B cell (primary cell): Measurements from ENCODE around the gene CD52. TPM values are rescaled to one million over a fixed set of nuclear protein-coding genes. Genes with fewer than 3 reads are reported as not detected.
A peak's percentile ranks its signal among the peaks of the same experiment; 100 is the strongest.

Experiments
- ATAC-seq: fragments of 200-7000 bp; cut with Tn5 transposase; one replicate; pipeline ENCODE4 v1.10.0; 2021; ENCODE audit warnings: low read depth, mild to moderate bottlenecking, moderate number of reproducible peaks, moderate library complexity
- CTCF ChIA-PET: fragments of 350-600 bp; sonication (Branson Sonifier 250); formaldehyde crosslinking; loops from one replicate; lab custom pipeline; 2021; ENCODE audit warnings: antibody characterized with exemption, inconsistent platforms; lab: Charles Lee
- POLR2A ChIA-PET: fragments of 350-600 bp; sonication (Branson Sonifier 250); formaldehyde crosslinking; loops from one replicate; lab custom pipeline; 2021; ENCODE audit warnings: antibody characterized with exemption; lab: Charles Lee
- DNase-seq: peaks from one replicate; pipeline ENCODE4 v3.0.0; 2013
- H2AFZ ChIP-seq: 2 replicates; pipeline ENCODE4 v1.6.1; 2012; ENCODE audit warnings: mild to moderate bottlenecking, low read depth, low read length; ENCODE audit not compliant: insufficient read depth, poor library complexity, severe bottlenecking
- H3K27ac ChIP-seq, 2 donors: 1 replicate in 1 of 2; 2 replicates in 1 of 2; pipeline ENCODE4 v1.5.1; 2012 to 2013; ENCODE audit warnings: low read length in 2 of 2, mild to moderate bottlenecking in 2 of 2, moderate library complexity in 1 of 2
- H3K27me3 ChIP-seq, 4 experiments: fragments of 200-600 bp in 1 of 4; sonication (generic) in 1 of 4; replicated peaks in 1 of 4; 1 replicate in 2 of 4; 2 replicates in 2 of 4; pipeline versions ENCODE4 v1.6.1 to v1.7.0; 2013 to 2016; ENCODE audit warnings: low read length in 3 of 4, mild to moderate bottlenecking in 2 of 4, mixed read lengths in 1 of 4, moderate library complexity in 1 of 4; ENCODE audit not compliant: insufficient read depth in 4 of 4, control insufficient read depth in 3 of 4; ENCODE audit errors: control extremely low read depth in 1 of 4
- H3K36me3 ChIP-seq, 2 experiments: replicated peaks in 1 of 2; 1 replicate in 1 of 2; 2 replicates in 1 of 2; pipeline versions ENCODE4 v1.6.1 to v1.7.1; 2013; ENCODE audit warnings: low read length in 1 of 2; ENCODE audit not compliant: insufficient read depth in 2 of 2, control insufficient read depth in 1 of 2; ENCODE audit errors: control extremely low read depth in 1 of 2, extremely low read depth in 1 of 2
- H3K4me1 ChIP-seq, 2 donors: fragments of 200-600 bp in 1 of 2; sonication (generic) in 1 of 2; 1 replicate in 1 of 2; 2 replicates in 1 of 2; pipeline versions ENCODE4 v1.5.1 to v1.6.1; 2013 to 2017; ENCODE audit warnings: low read length in 2 of 2; ENCODE audit not compliant: control insufficient read depth in 2 of 2, insufficient read depth in 2 of 2
- H3K4me2 ChIP-seq: replicated peaks from 2 replicates; pipeline ENCODE3; 2012; ENCODE audit warnings: mild to moderate bottlenecking, low read depth, low read length; ENCODE audit not compliant: poor library complexity, severe bottlenecking
- H3K4me3 ChIP-seq, 5 experiments: fragments of 200-600 bp in 1 of 5; sonication (generic) in 1 of 5; 1 replicate in 3 of 5; 2 replicates in 2 of 5; pipeline versions ENCODE4 v1.5.1 to v1.7.0; 2011 to 2016; ENCODE audit warnings: low read length in 4 of 5, mild to moderate bottlenecking in 4 of 5, low read depth in 2 of 5, control low read depth in 1 of 5, moderate library complexity in 1 of 5; ENCODE audit not compliant: insufficient read depth in 1 of 5; ENCODE audit errors: control extremely low read depth in 1 of 5, extremely low read depth in 1 of 5
- H3K79me2 ChIP-seq: fragments of 200-600 bp; sonication (generic); one replicate; pipeline ENCODE4 v1.6.0; 2016; ENCODE audit warnings: low read length; ENCODE audit not compliant: control insufficient read depth, insufficient read depth
- H3K9ac ChIP-seq: fragments of 200-600 bp; sonication (generic); 2 replicates; pipeline ENCODE4 v1.6.1; 2017; ENCODE audit warnings: mild to moderate bottlenecking, low read length, moderate library complexity
- H3K9me3 ChIP-seq, 3 donors: one replicate each; pipeline versions ENCODE4 v1.6.1 to v1.7.1; 2013; ENCODE audit warnings: low read length in 2 of 3; ENCODE audit not compliant: control insufficient read depth in 2 of 3, insufficient read depth in 1 of 3; ENCODE audit errors: control extremely low read depth in 1 of 3
- H4K20me1 ChIP-seq: 2 replicates; pipeline ENCODE4 v1.6.0; 2012; ENCODE audit warnings: mild to moderate bottlenecking, low read length; ENCODE audit not compliant: insufficient read depth, control insufficient read depth, poor library complexity, severe bottlenecking
- H3K27ac Mint-ChIP-seq: one replicate; pipeline ENCODE4 v1.8.0; 2021; ENCODE audit warnings: mixed read lengths
- H3K27me3 Mint-ChIP-seq: one replicate; pipeline ENCODE4 v1.8.0; 2021; ENCODE audit warnings: mixed read lengths
- H3K4me1 Mint-ChIP-seq: one replicate; pipeline ENCODE4 v1.8.0; 2021; ENCODE audit warnings: mixed read lengths
- H3K4me3 Mint-ChIP-seq: one replicate; pipeline ENCODE4 v1.8.0; 2021; ENCODE audit warnings: mixed read lengths
- H3K9me3 Mint-ChIP-seq: one replicate; pipeline ENCODE4 v1.8.0; 2022; ENCODE audit warnings: mixed read lengths; ENCODE audit not compliant: insufficient read depth
- EZH2 ChIP-seq: IDR thresholded peaks from 2 replicates; pipeline ENCODE4 v1.6.1; 2012; ENCODE audit warnings: borderline replicate concordance, low read depth, mild to moderate bottlenecking, moderate library complexity, low read length; ENCODE audit not compliant: insufficient read depth, poor library complexity, severe bottlenecking
- WGBS: methylation state at CpG from one replicate; pipeline ENCODE4 v1.1.5; 2013; ENCODE audit warnings: missing lambda C conversion rate; ENCODE audit not compliant: insufficient coverage; 5-methylcytosine and 5-hydroxymethylcytosine counted together
- intact Hi-C: fragments of 100-400 bp; cut with micrococcal nuclease; formaldehyde crosslinking; loops from one replicate; pipeline ENCODE4 v1.10.0; 2022
- polyA plus RNA-seq: library from polyadenylated mRNA; depleted of rRNA; stranded (reverse); fragments of >200 nt; gene quantifications from 2 replicates; pipeline ENCODE4 v1.2.3, GENCODE V29; 2012
- total RNA-seq, 2 donors: library from RNA; stranded (reverse); fragments of 120-200 nt in 1 of 2; gene quantifications; 1 replicate in 1 of 2; 2 replicates in 1 of 2; pipeline versions ENCODE4 v1.2.3 to v1.2.4, GENCODE V29; 2013 to 2022
- TF ChIP-seq, protein P1 (sequence below): fragments of 200-600 bp; IDR thresholded peaks from one replicate; pipeline ENCODE4 v1.8.0; 2022; ENCODE audit warnings: antibody characterized with exemption, mild to moderate bottlenecking

Gene CD52
- total and polyA plus RNA-seq, 2 donors (not counting 1 experiment from before 2014, with no cell fraction given) = 1,116 to 1,597 TPM

DNA sequence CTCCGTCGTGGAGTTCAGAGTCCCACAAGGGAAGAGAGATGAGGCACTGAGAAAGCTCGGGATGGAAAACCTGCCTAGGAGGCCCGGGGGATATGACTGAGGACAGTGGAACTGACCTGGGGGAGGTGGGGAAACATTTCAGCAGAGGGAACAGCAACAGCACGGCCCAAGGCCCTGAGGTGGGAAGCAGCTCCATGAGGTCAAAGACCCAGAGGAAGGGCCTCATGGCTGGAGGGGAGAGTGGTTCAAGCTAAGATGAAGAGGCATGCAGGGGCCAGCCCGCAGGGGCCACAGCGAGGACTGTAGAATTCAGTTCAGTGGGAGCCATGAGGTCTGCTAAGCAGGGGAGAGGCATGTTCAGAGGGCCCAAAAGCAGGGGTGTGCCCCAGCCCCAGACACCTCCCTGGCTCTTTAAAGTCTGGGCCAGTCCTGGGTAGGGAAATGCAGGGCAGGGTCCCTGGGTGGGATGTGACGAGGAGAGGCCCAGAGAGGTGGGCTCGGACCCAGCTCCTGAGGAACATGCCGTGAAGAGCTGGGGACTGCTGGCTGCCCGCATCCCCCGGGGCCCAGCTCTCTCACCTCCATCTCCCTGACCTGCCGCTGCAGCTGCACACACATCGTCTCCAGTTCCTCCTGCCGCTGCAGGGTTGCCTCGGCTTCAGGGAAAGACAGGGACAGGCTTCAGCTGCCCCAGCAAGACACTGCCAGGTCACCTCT is 21.3 kb upstream of the CD52 start:
- no peak overlapping the region for H3K27ac ChIP-seq
- H3K4me2 ChIP-seq = no peak overlapping the region
- Mint-ChIP-seq H3K27me3 (no peaks in the 10 kb centered on the region), H3K4me3 (no peak overlapping the region), H3K4me1 (peaks cover 58% of the 10 kb centered on the region), H3K27ac (peak overlapping the region; percentile 37), H3K9me3 (no peaks in the 10 kb centered on the region)
- no peak overlapping the region for H2AFZ ChIP-seq
- ChIA-PET CTCF (interaction anchor here (0.7 to 1.9 kb wide), 3 partner anchors 8 to 19 kb away, joined by 3 to 7 read pairs (median 5); no protein-coding TSS in a partner anchor), POLR2A (interaction anchor here (0.9 to 2.3 kb wide), 3 partner anchors 8 to 21 kb away, joined by 3 to 8 read pairs (median 8); partner anchors contain the start of gene CD52)
- 90% methylated on average over 16 of the region's 16 CpGs for WGBS
- TF ChIP-seq, protein P1, sequence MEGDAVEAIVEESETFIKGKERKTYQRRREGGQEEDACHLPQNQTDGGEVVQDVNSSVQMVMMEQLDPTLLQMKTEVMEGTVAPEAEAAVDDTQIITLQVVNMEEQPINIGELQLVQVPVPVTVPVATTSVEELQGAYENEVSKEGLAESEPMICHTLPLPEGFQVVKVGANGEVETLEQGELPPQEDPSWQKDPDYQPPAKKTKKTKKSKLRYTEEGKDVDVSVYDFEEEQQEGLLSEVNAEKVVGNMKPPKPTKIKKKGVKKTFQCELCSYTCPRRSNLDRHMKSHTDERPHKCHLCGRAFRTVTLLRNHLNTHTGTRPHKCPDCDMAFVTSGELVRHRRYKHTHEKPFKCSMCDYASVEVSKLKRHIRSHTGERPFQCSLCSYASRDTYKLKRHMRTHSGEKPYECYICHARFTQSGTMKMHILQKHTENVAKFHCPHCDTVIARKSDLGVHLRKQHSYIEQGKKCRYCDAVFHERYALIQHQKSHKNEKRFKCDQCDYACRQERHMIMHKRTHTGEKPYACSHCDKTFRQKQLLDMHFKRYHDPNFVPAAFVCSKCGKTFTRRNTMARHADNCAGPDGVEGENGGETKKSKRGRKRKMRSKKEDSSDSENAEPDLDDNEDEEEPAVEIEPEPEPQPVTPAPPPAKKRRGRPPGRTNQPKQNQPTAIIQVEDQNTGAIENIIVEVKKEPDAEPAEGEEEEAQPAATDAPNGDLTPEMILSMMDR = no peak
- no peak for TF ChIP-seq EZH2
- H3K4me1 ChIP-seq = peaks cover 37 to 52% of the 10 kb centered on the region in 2 donors
- H3K79me2 ChIP-seq = peaks cover 51% of the 10 kb centered on the region
- DNase-seq (no peak), ATAC-seq (no peak)
- H3K4me3 ChIP-seq = no peak overlapping the region
- no peaks in the 10 kb centered on the region for H4K20me1 ChIP-seq
- no peaks in the 10 kb centered on the region for H3K9me3 ChIP-seq
- H3K27me3 ChIP-seq = no peaks in the 10 kb centered on the region
- intact Hi-C loops = no loop called here
- H3K36me3 ChIP-seq = peaks cover 0 to 5% of the 10 kb centered on the region in 2 experiments
- H3K9ac ChIP-seq = no peak overlapping the region
